Kidney (tissue), 14 donors: ENCODE data around the gene ZNF423. TPM values are rescaled to one million over a fixed set of nuclear protein-coding genes. Genes with fewer than 3 reads are reported as not detected.

Experiments used
- DNase-seq, 5 donors: peaks; one replicate each; pipeline ENCODE4 v3.0.0-alpha.2; 2013 to 2020
- FAIRE-seq: peaks from 2 replicates; lab custom pipeline; 2012; peaks lifted over from hg19 to GRCh38; lab: Jason Lieb, UNC
- H3K27ac ChIP-seq, 2 donors: one replicate each; pipeline ENCODE4 v1.7.0; 2013; ENCODE audit warnings: low read depth in 2 of 2, low read length in 2 of 2, inconsistent platforms in 1 of 2
- H3K27me3 ChIP-seq: one replicate; pipeline ENCODE4 v1.7.1; 2013; ENCODE audit warnings: low read length, inconsistent platforms; ENCODE audit not compliant: control insufficient read depth, insufficient read depth
- H3K36me3 ChIP-seq, 3 donors: one replicate each; pipeline versions ENCODE4 v1.7.0 to v1.7.1; 2013; ENCODE audit warnings: low read length in 3 of 3, control low read depth in 1 of 3, inconsistent platforms in 1 of 3; ENCODE audit not compliant: insufficient read depth in 3 of 3, control insufficient read depth in 2 of 3
- H3K4me1 ChIP-seq, 3 donors: one replicate each; pipeline versions ENCODE4 v1.7.0 to v1.7.1; 2013; ENCODE audit warnings: low read length in 3 of 3, inconsistent platforms in 1 of 3, low read depth in 1 of 3; ENCODE audit not compliant: control insufficient read depth in 2 of 3, insufficient read depth in 2 of 3
- H3K4me3 ChIP-seq, 3 donors: one replicate each; pipeline versions ENCODE4 v1.7.0 to v1.8.1; 2013; ENCODE audit warnings: low read length in 3 of 3, control low read depth in 1 of 3, inconsistent platforms in 1 of 3
- H3K9ac ChIP-seq, 3 donors: one replicate each; pipeline versions ENCODE4 v1.7.0 to v1.7.1; 2013; ENCODE audit warnings: low read length in 3 of 3, control low read depth in 1 of 3, inconsistent platforms in 1 of 3
- H3K9me3 ChIP-seq, 3 donors: one replicate each; pipeline versions ENCODE4 v1.7.0 to v1.7.1; 2013; ENCODE audit warnings: low read length in 3 of 3, control low read depth in 1 of 3, inconsistent platforms in 1 of 3; ENCODE audit not compliant: control insufficient read depth in 2 of 3, insufficient read depth in 1 of 3
- CTCF ChIP-seq: IDR thresholded peaks from 3 replicates; pipeline ENCODE4 v1.5.1; 2012; ENCODE audit warnings: mild to moderate bottlenecking, moderate library complexity, borderline replicate concordance; ENCODE audit not compliant: insufficient read depth; ENCODE audit errors: extremely low read depth
- intact Hi-C: fragments of 100-400 bp; cut with DNase I; formaldehyde crosslinking; loops from one replicate; pipeline ENCODE4 v1.11.1; 2022
- polyA plus RNA-seq: library from polyadenylated mRNA; stranded (reverse); fragments of 350-450 nt; fragmentation: Illumina TruSeq; extraction: RNeasy Lipid Tissue Mini Kit (QIAGEN cat#74804); gene quantifications from one replicate; pipeline ENCODE4 v1.2.3, GENCODE V29; 2014; ENCODE audit warnings: low read depth, low replicate concordance; ENCODE audit not compliant: insufficient read depth
- total RNA-seq: library from RNA; stranded (reverse); fragmentation: NEBNext Ultra II Directional; extraction: Animal tissue kit (Norgen Biotek cat#: 25700); gene quantifications from one replicate; pipeline ENCODE4 v1.2.1, GENCODE V29; 2021
- donor health status: control.
- donor health status: control.
- donor health status: control.
- donor health status: control.
- donor health status: control.
- donor health status: DM: yes; HTN: yes; CAD: no.
- donor health status: Normal renal cell carcinoma (clear cell type).

The ZNF423 gene
- total and polyA plus RNA-seq, 2 donors from 2014 or later, result 2.0 to 8.4 TPM

- Histone ChIP-seq H3K9ac (no peak overlapping the region), H3K36me3 (no peaks in the 10 kb centered on the region), H3K4me1 (no peaks in the 10 kb centered on the region), H3K9me3 (no peaks in the 10 kb centered on the region), H3K27ac (no peak overlapping the region), H3K4me3 (no peak overlapping the region), H3K27me3 (no peaks in the 10 kb centered on the region)
- DNase-seq (no peak), FAIRE-seq (no peak)
- TF ChIP-seq CTCF, result no peak
- intact Hi-C loops, result no loop called here
Observed at GRCh38 chr16:49558451-49558850, 297.5 kb downstream of the ZNF423 start.

- no peak overlapping the region for H3K4me3 ChIP-seq
- H3K36me3 ChIP-seq, result no peaks in the 10 kb centered on the region
- H3K4me1 ChIP-seq, result no peaks in the 10 kb centered on the region
- H3K27me3 ChIP-seq, result no peaks in the 10 kb centered on the region
- intact Hi-C loops, result no loop called here
- DNase-seq, result peak in 4 of 5 donors; percentile 86 to 88 (median 87)
- H3K9me3 ChIP-seq, result no peaks in the 10 kb centered on the region
- no peak overlapping the region for H3K9ac ChIP-seq
- TF ChIP-seq CTCF, result peak; percentile 51
- no peak for FAIRE-seq
- H3K27ac ChIP-seq, result no peak overlapping the region
Observed at GRCh38 chr16:49556606-49557446, 299.1 kb downstream of the ZNF423 start.

GRCh38 chr16:49556249-49556605 lies 299.7 kb downstream of the ZNF423 start:
- FAIRE-seq (no peak), DNase-seq (no peak)
- no peak overlapping the region for H3K4me3 ChIP-seq
- H3K9ac ChIP-seq, result no peak overlapping the region
- no peaks in the 10 kb centered on the region for H3K27me3 ChIP-seq
- no peak for TF ChIP-seq CTCF
- H3K27ac ChIP-seq, result no peak overlapping the region
- H3K4me1 ChIP-seq, result no peaks in the 10 kb centered on the region
- no peaks in the 10 kb centered on the region for H3K9me3 ChIP-seq
- intact Hi-C loops, result no loop called here
- H3K36me3 ChIP-seq, result no peaks in the 10 kb centered on the region
